Fibroblast of pulmonary artery (primary cell): ENCODE data around the gene AHNAK2.
"Not testable (repeated sequence)": the region's sequence is repeated elsewhere in the genome, so short reads cannot be mapped to it uniquely, and the experiment has no call there.

Source experiments
- DNase-seq: peaks from one replicate; pipeline ENCODE4 v3.0.0-alpha.2; 2010; ENCODE audit warnings: low read depth
- H3K4me3 ChIP-seq: replicated peaks from 2 replicates; pipeline ENCODE4 v1.5.1; 2011; ENCODE audit warnings: low read depth, mild to moderate bottlenecking, control low read depth, low read length, moderate library complexity
- CTCF ChIP-seq: IDR thresholded peaks from 2 replicates; pipeline ENCODE4 v1.5.1; 2011; ENCODE audit warnings: mild to moderate bottlenecking, control low read depth, low read length, inconsistent platforms; ENCODE audit errors: missing control alignments

The AHNAK2 gene

DNA sequence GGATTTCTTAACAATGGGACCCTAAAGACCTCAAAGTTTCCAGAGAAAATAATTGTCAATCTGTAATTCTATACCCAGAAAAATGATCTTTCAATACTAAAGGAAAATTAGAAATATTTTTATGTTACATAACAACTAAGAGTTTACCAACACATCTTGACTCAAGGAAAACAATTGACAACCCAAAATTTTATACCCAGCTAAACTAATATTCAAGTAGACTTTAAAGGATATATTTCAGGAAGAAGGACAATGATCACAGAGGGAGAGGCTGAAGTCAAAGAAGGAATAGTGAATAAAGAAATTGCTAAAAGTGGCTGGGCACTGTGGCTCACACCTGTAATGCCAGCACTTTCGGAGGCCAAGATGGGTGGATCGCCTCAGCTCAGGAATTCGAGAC, 66.1 kb downstream of the AHNAK2 start:
- no peak overlapping the region for H3K4me3 ChIP-seq
- DNase-seq, result no peak
- TF ChIP-seq CTCF, result no peak

DNA sequence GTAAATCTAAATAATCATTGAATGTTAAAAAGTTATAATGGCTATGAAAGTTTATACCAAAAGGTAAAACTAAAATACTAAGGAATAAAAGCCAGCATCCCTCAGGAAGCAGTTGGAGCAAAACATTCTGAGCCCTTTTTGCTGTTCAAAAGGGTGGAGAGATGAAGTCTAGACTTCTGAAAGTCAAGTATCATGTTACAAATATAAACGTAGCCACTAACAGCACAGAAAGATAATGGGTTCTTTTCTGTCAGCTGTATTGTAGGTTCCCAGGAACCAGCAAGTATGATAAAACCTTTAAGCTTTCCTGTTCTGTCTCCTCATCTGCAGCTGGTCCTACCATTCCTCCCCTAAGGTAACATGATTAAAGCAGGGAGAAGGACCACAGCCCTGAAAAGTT, 69.9 kb downstream of the AHNAK2 start:
- H3K4me3 ChIP-seq, result no peak overlapping the region
- no peak for DNase-seq
- no peak for TF ChIP-seq CTCF

DNA sequence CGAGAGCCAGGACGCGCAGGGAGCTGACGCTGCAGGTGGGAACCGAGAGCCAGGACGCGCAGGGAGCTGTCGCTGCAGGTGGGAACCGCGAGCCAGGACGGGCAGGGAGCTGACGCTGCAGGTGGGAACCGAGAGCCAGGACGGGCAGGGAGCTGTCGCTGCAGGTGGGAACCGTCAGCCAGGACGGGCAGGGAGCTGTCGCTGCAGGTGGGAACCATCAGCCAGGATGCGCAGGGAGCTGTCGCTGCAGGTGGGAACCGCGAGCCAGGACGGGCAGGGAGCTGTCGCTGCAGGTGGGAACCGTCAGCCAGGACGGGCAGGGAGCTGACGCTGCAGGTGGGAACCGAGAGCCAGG, 72.6 kb downstream of the AHNAK2 start:
- DNase-seq, H3K4me3 ChIP-seq: not testable (repeated sequence)

- not testable (repeated sequence) for DNase-seq, H3K4me3 ChIP-seq
These were observed 73.3 kb downstream of the AHNAK2 start for GRCh38 chr14:104904650-104905578.

GRCh38 chr14:104903990-104904389, 74.2 kb downstream of the AHNAK2 start:
- TF ChIP-seq CTCF, result no peak
- H3K4me3 ChIP-seq, result no peak overlapping the region

DNA sequence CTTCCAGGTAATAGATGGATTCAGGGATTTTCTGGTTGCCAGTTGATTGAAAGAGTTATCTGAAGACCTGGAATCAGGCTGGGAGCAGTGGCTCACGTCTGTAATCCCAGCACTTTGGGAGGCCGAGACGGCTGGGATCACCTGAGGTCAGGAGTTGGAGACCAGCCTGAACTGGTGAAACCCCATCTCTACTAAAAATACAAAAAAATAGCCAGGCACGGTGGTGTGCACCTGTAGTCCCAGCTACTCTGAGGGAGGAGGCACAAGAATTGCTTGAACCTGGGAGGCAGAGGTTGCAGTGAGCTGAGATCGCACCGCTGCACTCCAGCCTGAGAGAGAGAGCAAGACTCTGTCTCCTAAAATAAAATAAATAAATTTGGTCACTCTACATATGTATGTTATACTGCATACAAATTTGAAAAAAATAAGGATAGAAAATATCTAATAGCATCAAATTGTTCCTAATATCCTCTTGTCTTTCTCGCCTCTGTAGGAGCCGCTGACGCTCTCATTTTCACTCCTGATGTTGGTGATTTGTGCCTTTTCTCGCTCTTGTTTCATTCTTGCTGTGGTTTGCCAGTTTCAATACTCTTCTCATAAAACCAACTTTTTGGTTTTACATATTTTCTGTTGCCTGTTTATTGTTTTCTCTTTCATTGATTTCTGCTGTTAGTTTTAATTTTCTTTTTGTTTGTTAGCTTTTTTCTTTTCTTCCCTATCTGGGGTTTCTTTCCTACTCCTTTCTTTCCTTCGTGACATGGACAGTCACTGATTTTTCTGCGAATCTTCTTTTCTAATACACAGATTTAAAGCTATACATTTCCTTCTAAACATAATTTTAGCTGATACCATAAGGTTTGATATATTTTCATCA, 77.3 kb downstream of the AHNAK2 start:
- no peak for TF ChIP-seq CTCF
- H3K4me3 ChIP-seq, result no peak overlapping the region
- no peak for DNase-seq

More at GRCh38 chr14:104903990-104904389, 74.2 kb downstream of the AHNAK2 start:
- DNase-seq, result no peak

- no peak for TF ChIP-seq CTCF
- H3K4me3 ChIP-seq, result no peak overlapping the region
These were observed 78.4 kb downstream of the AHNAK2 start for GRCh38 chr14:104899781-104900180.

More at GRCh38 chr14:104899781-104900180, 78.4 kb downstream of the AHNAK2 start:
- no peak for DNase-seq
